ENCODE measurements around the gene CSMD2.

CSMD2 gene

DNA sequence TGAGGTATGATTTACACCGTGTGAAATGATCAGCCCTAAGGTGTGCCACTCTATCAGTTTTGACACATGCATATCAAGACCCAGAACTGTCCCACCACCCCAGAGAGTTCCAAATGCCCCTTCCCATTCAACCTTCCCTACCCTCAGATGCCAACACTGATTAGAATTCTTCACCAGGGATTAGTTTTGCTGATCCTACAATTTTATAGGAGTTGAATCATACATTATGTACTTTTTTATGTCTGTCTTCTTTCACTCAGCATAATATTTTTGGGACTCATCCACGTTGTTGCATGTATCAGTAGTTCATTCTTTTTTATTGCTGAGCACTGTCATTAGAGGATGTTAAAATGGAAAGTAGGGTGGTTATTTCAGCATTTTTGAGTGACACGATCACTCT lies 514.3 kb downstream of the CSMD2 start (continued):
- TF ChIP-seq, protein P1, sequence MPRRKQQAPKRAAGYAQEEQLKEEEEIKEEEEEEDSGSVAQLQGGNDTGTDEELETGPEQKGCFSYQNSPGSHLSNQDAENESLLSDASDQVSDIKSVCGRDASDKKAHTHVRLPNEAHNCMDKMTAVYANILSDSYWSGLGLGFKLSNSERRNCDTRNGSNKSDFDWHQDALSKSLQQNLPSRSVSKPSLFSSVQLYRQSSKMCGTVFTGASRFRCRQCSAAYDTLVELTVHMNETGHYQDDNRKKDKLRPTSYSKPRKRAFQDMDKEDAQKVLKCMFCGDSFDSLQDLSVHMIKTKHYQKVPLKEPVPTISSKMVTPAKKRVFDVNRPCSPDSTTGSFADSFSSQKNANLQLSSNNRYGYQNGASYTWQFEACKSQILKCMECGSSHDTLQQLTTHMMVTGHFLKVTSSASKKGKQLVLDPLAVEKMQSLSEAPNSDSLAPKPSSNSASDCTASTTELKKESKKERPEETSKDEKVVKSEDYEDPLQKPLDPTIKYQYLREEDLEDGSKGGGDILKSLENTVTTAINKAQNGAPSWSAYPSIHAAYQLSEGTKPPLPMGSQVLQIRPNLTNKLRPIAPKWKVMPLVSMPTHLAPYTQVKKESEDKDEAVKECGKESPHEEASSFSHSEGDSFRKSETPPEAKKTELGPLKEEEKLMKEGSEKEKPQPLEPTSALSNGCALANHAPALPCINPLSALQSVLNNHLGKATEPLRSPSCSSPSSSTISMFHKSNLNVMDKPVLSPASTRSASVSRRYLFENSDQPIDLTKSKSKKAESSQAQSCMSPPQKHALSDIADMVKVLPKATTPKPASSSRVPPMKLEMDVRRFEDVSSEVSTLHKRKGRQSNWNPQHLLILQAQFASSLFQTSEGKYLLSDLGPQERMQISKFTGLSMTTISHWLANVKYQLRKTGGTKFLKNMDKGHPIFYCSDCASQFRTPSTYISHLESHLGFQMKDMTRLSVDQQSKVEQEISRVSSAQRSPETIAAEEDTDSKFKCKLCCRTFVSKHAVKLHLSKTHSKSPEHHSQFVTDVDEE (CRISPR knock-in tag; IDR thresholded peaks at IDR 0.05): no peak
- TF ChIP-seq, protein P2, sequence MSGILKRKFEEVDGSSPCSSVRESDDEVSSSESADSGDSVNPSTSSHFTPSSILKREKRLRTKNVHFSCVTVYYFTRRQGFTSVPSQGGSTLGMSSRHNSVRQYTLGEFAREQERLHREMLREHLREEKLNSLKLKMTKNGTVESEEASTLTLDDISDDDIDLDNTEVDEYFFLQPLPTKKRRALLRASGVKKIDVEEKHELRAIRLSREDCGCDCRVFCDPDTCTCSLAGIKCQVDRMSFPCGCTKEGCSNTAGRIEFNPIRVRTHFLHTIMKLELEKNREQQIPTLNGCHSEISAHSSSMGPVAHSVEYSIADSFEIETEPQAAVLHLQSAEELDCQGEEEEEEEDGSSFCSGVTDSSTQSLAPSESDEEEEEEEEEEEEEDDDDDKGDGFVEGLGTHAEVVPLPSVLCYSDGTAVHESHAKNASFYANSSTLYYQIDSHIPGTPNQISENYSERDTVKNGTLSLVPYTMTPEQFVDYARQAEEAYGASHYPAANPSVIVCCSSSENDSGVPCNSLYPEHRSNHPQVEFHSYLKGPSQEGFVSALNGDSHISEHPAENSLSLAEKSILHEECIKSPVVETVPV (CRISPR knock-in tag; IDR thresholded peaks at IDR 0.05): no peak
- TF ChIP-seq ZFP30 (CRISPR knock-in tag; IDR thresholded peaks at IDR 0.05) (no peak), ZNF70 (CRISPR knock-in tag; IDR thresholded peaks at IDR 0.05) (no peak), CSDC2 (CRISPR knock-in tag; IDR thresholded peaks at IDR 0.05) (no peak), TOX (CRISPR knock-in tag; IDR thresholded peaks at IDR 0.05; ENCODE audit: borderline replicate concordance) (no peak), ZNF8 (CRISPR knock-in tag; IDR thresholded peaks at IDR 0.05) (no peak), ZFP3 (CRISPR knock-in tag; IDR thresholded peaks at IDR 0.05) (no peak)

DNA sequence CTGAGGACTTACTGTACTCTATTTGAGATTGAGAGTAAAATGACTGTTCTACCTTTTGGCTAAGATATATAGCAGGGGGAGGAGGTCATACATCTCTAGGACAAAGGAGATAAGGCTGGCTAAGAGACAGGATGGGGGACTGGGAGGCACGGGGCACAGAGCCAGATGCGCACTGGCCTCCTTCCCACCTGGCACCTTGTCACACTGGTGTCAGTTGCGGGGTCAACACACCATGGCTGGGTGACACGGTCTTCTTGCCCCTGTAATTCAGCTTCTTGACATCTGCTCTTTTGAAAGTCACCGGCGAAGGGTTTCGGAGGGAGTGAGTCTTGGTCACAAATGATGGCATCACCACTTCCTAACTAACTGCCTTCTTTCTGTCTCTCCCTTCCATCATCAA lies 515.3 kb downstream of the CSMD2 start:
- no peak for ATAC-seq
- TF ChIP-seq, protein P3, sequence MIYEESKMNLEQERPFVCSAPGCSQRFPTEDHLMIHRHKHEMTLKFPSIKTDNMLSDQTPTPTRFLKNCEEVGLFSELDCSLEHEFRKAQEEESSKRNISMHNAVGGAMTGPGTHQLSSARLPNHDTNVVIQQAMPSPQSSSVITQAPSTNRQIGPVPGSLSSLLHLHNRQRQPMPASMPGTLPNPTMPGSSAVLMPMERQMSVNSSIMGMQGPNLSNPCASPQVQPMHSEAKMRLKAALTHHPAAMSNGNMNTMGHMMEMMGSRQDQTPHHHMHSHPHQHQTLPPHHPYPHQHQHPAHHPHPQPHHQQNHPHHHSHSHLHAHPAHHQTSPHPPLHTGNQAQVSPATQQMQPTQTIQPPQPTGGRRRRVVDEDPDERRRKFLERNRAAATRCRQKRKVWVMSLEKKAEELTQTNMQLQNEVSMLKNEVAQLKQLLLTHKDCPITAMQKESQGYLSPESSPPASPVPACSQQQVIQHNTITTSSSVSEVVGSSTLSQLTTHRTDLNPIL (CRISPR knock-in tag; IDR thresholded peaks at IDR 0.05; ENCODE audit: low read depth): no peak
- TF ChIP-seq SNAI2 (CRISPR knock-in tag; IDR thresholded peaks at IDR 0.05) (no peak), BACH2 (CRISPR knock-in tag; IDR thresholded peaks at IDR 0.05; ENCODE audit: borderline replicate concordance) (no peak), ZNF70 (CRISPR knock-in tag; IDR thresholded peaks at IDR 0.05) (no peak), OSR1 (CRISPR knock-in tag; IDR thresholded peaks at IDR 0.05) (no peak), ISL1 (CRISPR knock-in tag; IDR thresholded peaks at IDR 0.05) (no peak), ZNF565 (CRISPR knock-in tag; conservative IDR thresholded peaks at IDR 0.05; ENCODE audit: low read depth) (no peak), ZFP3 (CRISPR knock-in tag; IDR thresholded peaks at IDR 0.05) (no peak), ESRRG (CRISPR knock-in tag; IDR thresholded peaks at IDR 0.05) (no peak), ARNTL (CRISPR knock-in tag; IDR thresholded peaks at IDR 0.05; ENCODE audit: borderline replicate concordance, low read depth) (no peak), TCF4 (CRISPR knock-in tag; IDR thresholded peaks at IDR 0.05; ENCODE audit: borderline replicate concordance) (no peak), ZFP30 (CRISPR knock-in tag; IDR thresholded peaks at IDR 0.05) (no peak), GLIS3 (CRISPR knock-in tag; IDR thresholded peaks at IDR 0.05) (no peak), ZC3H10 (CRISPR knock-in tag; IDR thresholded peaks at IDR 0.05) (no peak), PPARA (CRISPR knock-in tag; IDR thresholded peaks at IDR 0.05; ENCODE audit: borderline replicate concordance) (no peak)
- TF ChIP-seq, protein P4, sequence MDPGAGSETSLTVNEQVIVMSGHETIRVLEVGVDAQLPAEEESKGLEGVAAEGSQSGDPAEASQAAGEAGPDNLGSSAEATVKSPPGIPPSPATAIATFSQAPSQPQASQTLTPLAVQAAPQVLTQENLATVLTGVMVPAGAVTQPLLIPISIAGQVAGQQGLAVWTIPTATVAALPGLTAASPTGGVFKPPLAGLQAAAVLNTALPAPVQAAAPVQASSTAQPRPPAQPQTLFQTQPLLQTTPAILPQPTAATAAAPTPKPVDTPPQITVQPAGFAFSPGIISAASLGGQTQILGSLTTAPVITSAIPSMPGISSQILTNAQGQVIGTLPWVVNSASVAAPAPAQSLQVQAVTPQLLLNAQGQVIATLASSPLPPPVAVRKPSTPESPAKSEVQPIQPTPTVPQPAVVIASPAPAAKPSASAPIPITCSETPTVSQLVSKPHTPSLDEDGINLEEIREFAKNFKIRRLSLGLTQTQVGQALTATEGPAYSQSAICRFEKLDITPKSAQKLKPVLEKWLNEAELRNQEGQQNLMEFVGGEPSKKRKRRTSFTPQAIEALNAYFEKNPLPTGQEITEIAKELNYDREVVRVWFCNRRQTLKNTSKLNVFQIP (CRISPR knock-in tag; IDR thresholded peaks at IDR 0.05; ENCODE audit: borderline replicate concordance, low read depth): no peak
- TF ChIP-seq, protein P2 (CRISPR knock-in tag; IDR thresholded peaks at IDR 0.05): no peak
- TF ChIP-seq, protein P5, sequence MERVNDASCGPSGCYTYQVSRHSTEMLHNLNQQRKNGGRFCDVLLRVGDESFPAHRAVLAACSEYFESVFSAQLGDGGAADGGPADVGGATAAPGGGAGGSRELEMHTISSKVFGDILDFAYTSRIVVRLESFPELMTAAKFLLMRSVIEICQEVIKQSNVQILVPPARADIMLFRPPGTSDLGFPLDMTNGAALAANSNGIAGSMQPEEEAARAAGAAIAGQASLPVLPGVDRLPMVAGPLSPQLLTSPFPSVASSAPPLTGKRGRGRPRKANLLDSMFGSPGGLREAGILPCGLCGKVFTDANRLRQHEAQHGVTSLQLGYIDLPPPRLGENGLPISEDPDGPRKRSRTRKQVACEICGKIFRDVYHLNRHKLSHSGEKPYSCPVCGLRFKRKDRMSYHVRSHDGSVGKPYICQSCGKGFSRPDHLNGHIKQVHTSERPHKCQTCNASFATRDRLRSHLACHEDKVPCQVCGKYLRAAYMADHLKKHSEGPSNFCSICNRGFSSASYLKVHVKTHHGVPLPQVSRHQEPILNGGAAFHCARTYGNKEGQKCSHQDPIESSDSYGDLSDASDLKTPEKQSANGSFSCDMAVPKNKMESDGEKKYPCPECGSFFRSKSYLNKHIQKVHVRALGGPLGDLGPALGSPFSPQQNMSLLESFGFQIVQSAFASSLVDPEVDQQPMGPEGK (CRISPR knock-in tag; IDR thresholded peaks at IDR 0.05; ENCODE audit: borderline replicate concordance): no peak

Measured in SK-N-SH treated with all-trans-retinoic acid at 6 μM for 48 hours (cell line).